HepG2 (cell line): ENCODE data around the gene SGMS1.
"Not testable (repeated sequence)": the region's sequence is repeated elsewhere in the genome, so short reads cannot be mapped to it uniquely, and the experiment has no call there.

Experiments used
- ATF3 ChIP-seq: sonication (generic); formaldehyde crosslinking; IDR thresholded peaks from 2 replicates; pipeline ENCODE4 v1.4.0; 2020; ENCODE audit warnings: missing genetic modification reagents
- ELF3 ChIP-seq: IDR thresholded peaks from 2 replicates; pipeline ENCODE4 v1.6.1; 2016; ENCODE audit warnings: missing genetic modification reagents, missing compliant biosample characterization
- FLYWCH1 ChIP-seq: sonication (generic); formaldehyde crosslinking; IDR thresholded peaks from 2 replicates; pipeline ENCODE4 v1.8.1; 2023; ENCODE audit warnings: mild to moderate bottlenecking, missing genetic modification reagents
- HBP1 ChIP-seq: IDR thresholded peaks from 2 replicates; pipeline ENCODE4 v1.6.1; 2016; ENCODE audit warnings: low read depth, control low read depth
- MXI1 ChIP-seq: IDR thresholded peaks from 3 replicates; pipeline ENCODE4 v1.6.1; 2012; ENCODE audit warnings: low read depth, low read length, inconsistent platforms, borderline replicate concordance
- SKIL ChIP-seq: sonication (generic); formaldehyde crosslinking; IDR thresholded peaks from 2 replicates; pipeline ENCODE4 v1.8.0; 2022; ENCODE audit warnings: missing genetic modification reagents, mild to moderate bottlenecking, moderate library complexity, borderline replicate concordance
- SUZ12 ChIP-seq: fragments of 150-350 bp; IDR thresholded peaks from 2 replicates; pipeline ENCODE4 v1.6.1; 2014; ENCODE audit warnings: low read depth, low read length
- TAF15 ChIP-seq: fragments of 200-400 bp; formaldehyde crosslinking; IDR thresholded peaks from one replicate; pipeline ENCODE4 v1.6.1; 2018; ENCODE audit warnings: mild to moderate bottlenecking, low read depth, low read length; ENCODE audit not compliant: poor library complexity, severe bottlenecking
- ZNF326 ChIP-seq: sonication (generic); formaldehyde crosslinking; IDR thresholded peaks from 2 replicates; pipeline ENCODE4 v1.4.0; 2020; ENCODE audit warnings: missing genetic modification reagents, borderline replicate concordance
- ZSCAN12 ChIP-seq: sonication (generic); formaldehyde crosslinking; IDR thresholded peaks from 2 replicates; pipeline ENCODE4 v1.9.0; 2021; ENCODE audit warnings: mild to moderate bottlenecking, missing genetic modification reagents

GRCh38 chr10:50647350-50647749 lies 23.6 kb upstream of the SGMS1 start:
- TF ChIP-seq SUZ12; SKIL (CRISPR knock-in tag); ELF3 (CRISPR knock-in tag); ATF3 (CRISPR knock-in tag); MXI1; TAF15; HBP1 (CRISPR knock-in tag); ZNF326 (CRISPR knock-in tag); ZSCAN12 (CRISPR knock-in tag); FLYWCH1 (CRISPR knock-in tag): not testable (repeated sequence)
